WTC11 (cell line): ENCODE data around the gene CLBA1. TPM values are rescaled to one million over a fixed set of nuclear protein-coding genes. Genes with fewer than 3 reads are reported as not detected.
A peak's percentile ranks its signal among the peaks of the same experiment; 100 is the strongest.

Source experiments
- ATAC-seq: fragments of 200-7000 bp; cut with Tn5 transposase; 2 replicates; pipeline ENCODE4 v1.10.0; 2021; ENCODE audit warnings: mild to moderate bottlenecking, moderate library complexity
- CTCF ChIA-PET: fragments of 300-600 bp; sonication (Branson Sonifier 250); formaldehyde crosslinking; loops from one replicate; lab custom pipeline; 2021; ENCODE audit warnings: antibody characterized with exemption; lab: Charles Lee
- POLR2A ChIA-PET: fragments of 350-600 bp; sonication (Branson Sonifier 250); formaldehyde crosslinking; loops from one replicate; lab custom pipeline; 2021; ENCODE audit warnings: antibody characterized with exemption; lab: Charles Lee
- DNase-seq: peaks from one replicate; pipeline ENCODE4 v3.0.0; 2021; ENCODE audit warnings: low spot score
- H3K27ac Mint-ChIP-seq: 2 replicates; pipeline ENCODE4 v1.8.0; 2021; ENCODE audit warnings: mixed read lengths
- H3K27me3 Mint-ChIP-seq: 2 replicates; pipeline ENCODE4 v1.8.0; 2021; ENCODE audit warnings: low read depth, mild to moderate bottlenecking, moderate library complexity, mixed read lengths
- H3K36me3 Mint-ChIP-seq: 2 replicates; pipeline ENCODE4 v1.8.0; 2021; ENCODE audit warnings: mixed read lengths
- H3K4me1 Mint-ChIP-seq: 2 replicates; pipeline ENCODE4 v1.8.0; 2022; ENCODE audit warnings: mixed read lengths
- H3K4me3 Mint-ChIP-seq: 2 replicates; pipeline ENCODE4 v1.8.0; 2021; ENCODE audit warnings: mild to moderate bottlenecking, moderate library complexity, mixed read lengths
- H3K9me3 Mint-ChIP-seq: 2 replicates; pipeline ENCODE4 v1.8.0; 2021; ENCODE audit warnings: mixed read lengths
- CDX4 ChIP-seq: fragments of 250-450 bp; sonication (Bioruptor Pico); IDR thresholded peaks from 2 replicates; pipeline ENCODE4 v1.9.0; 2021; ENCODE audit warnings: moderate library complexity, mild to moderate bottlenecking, inconsistent platforms, borderline replicate concordance
- ELF4 ChIP-seq: sonication (generic); formaldehyde crosslinking; IDR thresholded peaks from 2 replicates; pipeline ENCODE4 v1.8.1; 2022; ENCODE audit warnings: low read depth, mild to moderate bottlenecking, moderate library complexity, missing genetic modification reagents
- EMX1 ChIP-seq: fragments of 250-450 bp; sonication (Bioruptor Pico); IDR thresholded peaks from 2 replicates; pipeline ENCODE4 v1.8.0; 2021; ENCODE audit warnings: mild to moderate bottlenecking
- ERG ChIP-seq: fragments of 250-450 bp; sonication (Bioruptor Pico); IDR thresholded peaks from 2 replicates; pipeline ENCODE4 v1.8.0; 2021; ENCODE audit warnings: mild to moderate bottlenecking
- ESRRA ChIP-seq: sonication (generic); formaldehyde crosslinking; IDR thresholded peaks from 2 replicates; pipeline ENCODE4 v1.8.1; 2022; ENCODE audit warnings: mild to moderate bottlenecking, missing genetic modification reagents, borderline replicate concordance
- FOXK1 ChIP-seq: sonication (generic); formaldehyde crosslinking; IDR thresholded peaks from 2 replicates; pipeline ENCODE4 v1.8.0; 2022; ENCODE audit warnings: mild to moderate bottlenecking, moderate library complexity, missing genetic modification reagents
- JAZF1 ChIP-seq: fragments of 250-450 bp; sonication (Bioruptor Pico); IDR thresholded peaks from 2 replicates; pipeline ENCODE4 v1.9.0; 2021; ENCODE audit warnings: moderate library complexity, mild to moderate bottlenecking, inconsistent platforms
- MAX ChIP-seq: sonication (generic); formaldehyde crosslinking; IDR thresholded peaks from 2 replicates; pipeline ENCODE4 v1.8.0; 2022; ENCODE audit warnings: mild to moderate bottlenecking, missing genetic modification reagents
- MXD4 ChIP-seq: fragments of 250-450 bp; sonication (Bioruptor Pico); IDR thresholded peaks from 2 replicates; pipeline ENCODE4 v1.8.0; 2021; ENCODE audit warnings: mild to moderate bottlenecking, moderate library complexity, borderline replicate concordance
- SMAD3 ChIP-seq: sonication (generic); formaldehyde crosslinking; IDR thresholded peaks from 2 replicates; pipeline ENCODE4 v1.8.0; 2022; ENCODE audit warnings: missing genetic modification reagents, mild to moderate bottlenecking, borderline replicate concordance
- TEAD4 ChIP-seq: sonication (generic); formaldehyde crosslinking; IDR thresholded peaks from 2 replicates; pipeline ENCODE4 v1.8.0; 2022; ENCODE audit warnings: mild to moderate bottlenecking, missing genetic modification reagents
- ZNF121 ChIP-seq: sonication (generic); formaldehyde crosslinking; IDR thresholded peaks from 2 replicates; pipeline ENCODE4 v1.8.0; 2023; ENCODE audit warnings: missing genetic modification reagents
- ZNF138 ChIP-seq: sonication (generic); formaldehyde crosslinking; conservative IDR thresholded peaks from 2 replicates; pipeline ENCODE4 v1.8.1; 2022; ENCODE audit warnings: mild to moderate bottlenecking, moderate library complexity, missing genetic modification reagents
- ZNF317 ChIP-seq: sonication (generic); formaldehyde crosslinking; IDR thresholded peaks from 2 replicates; pipeline ENCODE4 v1.8.1; 2023; ENCODE audit warnings: low read depth, mild to moderate bottlenecking, moderate library complexity, missing genetic modification reagents, borderline replicate concordance
- ZNF416 ChIP-seq: fragments of 250-450 bp; sonication (Bioruptor Pico); IDR thresholded peaks from 2 replicates; pipeline ENCODE4 v1.9.0; 2021; ENCODE audit warnings: mild to moderate bottlenecking, inconsistent platforms
- ZNF423 ChIP-seq: fragments of 250-450 bp; sonication (Bioruptor Pico); IDR thresholded peaks from 2 replicates; pipeline ENCODE4 v2.1.2; 2022; ENCODE audit warnings: mild to moderate bottlenecking, moderate library complexity
- total RNA-seq: library from RNA; stranded (reverse); gene quantifications from 3 replicates; pipeline ENCODE4 v1.2.3, GENCODE V29; 2021
- TF ChIP-seq, protein P1 (sequence below): sonication (generic); formaldehyde crosslinking; IDR thresholded peaks from 2 replicates; pipeline ENCODE4 v1.8.1; 2023; ENCODE audit warnings: mild to moderate bottlenecking, missing genetic modification reagents
- TF ChIP-seq, protein P2 (sequence below): sonication (generic); formaldehyde crosslinking; IDR thresholded peaks from 2 replicates; pipeline ENCODE4 v1.8.0; 2023; ENCODE audit warnings: missing genetic modification reagents
- TF ChIP-seq, protein P3 (sequence below): sonication (generic); formaldehyde crosslinking; IDR thresholded peaks from 2 replicates; pipeline ENCODE4 v1.8.1; 2022; ENCODE audit warnings: low read depth, missing genetic modification reagents, borderline replicate concordance

The CLBA1 gene
- total RNA-seq, 1 experiment from 2014 or later = 3.8 TPM

GRCh38 chr14:104976198-104977007 is 9.2 kb upstream of the CLBA1 start (continued):
- TF ChIP-seq ELF4 = no peak
- TF ChIP-seq EMX1 (CRISPR knock-in tag) = no peak
- TF ChIP-seq TEAD4 (CRISPR knock-in tag) = no peak
- TF ChIP-seq CDX4 (CRISPR knock-in tag) = no peak
- TF ChIP-seq ZNF317 (CRISPR knock-in tag) = no peak
- TF ChIP-seq ZNF416 (CRISPR knock-in tag) = 0 out of 2 replicates have a peak, but pooled peaks have one; percentile 12
- TF ChIP-seq ZNF423 (CRISPR knock-in tag) = peak; percentile 83; the same call in 1 of the 2 replicates
- TF ChIP-seq, protein P1, sequence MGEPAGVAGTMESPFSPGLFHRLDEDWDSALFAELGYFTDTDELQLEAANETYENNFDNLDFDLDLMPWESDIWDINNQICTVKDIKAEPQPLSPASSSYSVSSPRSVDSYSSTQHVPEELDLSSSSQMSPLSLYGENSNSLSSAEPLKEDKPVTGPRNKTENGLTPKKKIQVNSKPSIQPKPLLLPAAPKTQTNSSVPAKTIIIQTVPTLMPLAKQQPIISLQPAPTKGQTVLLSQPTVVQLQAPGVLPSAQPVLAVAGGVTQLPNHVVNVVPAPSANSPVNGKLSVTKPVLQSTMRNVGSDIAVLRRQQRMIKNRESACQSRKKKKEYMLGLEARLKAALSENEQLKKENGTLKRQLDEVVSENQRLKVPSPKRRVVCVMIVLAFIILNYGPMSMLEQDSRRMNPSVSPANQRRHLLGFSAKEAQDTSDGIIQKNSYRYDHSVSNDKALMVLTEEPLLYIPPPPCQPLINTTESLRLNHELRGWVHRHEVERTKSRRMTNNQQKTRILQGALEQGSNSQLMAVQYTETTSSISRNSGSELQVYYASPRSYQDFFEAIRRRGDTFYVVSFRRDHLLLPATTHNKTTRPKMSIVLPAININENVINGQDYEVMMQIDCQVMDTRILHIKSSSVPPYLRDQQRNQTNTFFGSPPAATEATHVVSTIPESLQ = no peak
- TF ChIP-seq ERG (CRISPR knock-in tag) = no peak
- no peak for TF ChIP-seq ESRRA (CRISPR knock-in tag)
- no peak for TF ChIP-seq JAZF1 (CRISPR knock-in tag)
- 0 out of 2 replicates have a peak, but pooled peaks have one; percentile 25 for TF ChIP-seq FOXK1 (CRISPR knock-in tag)
- TF ChIP-seq MXD4 (CRISPR knock-in tag) = no peak
- no peak for TF ChIP-seq ZNF121 (CRISPR knock-in tag)

DNA sequence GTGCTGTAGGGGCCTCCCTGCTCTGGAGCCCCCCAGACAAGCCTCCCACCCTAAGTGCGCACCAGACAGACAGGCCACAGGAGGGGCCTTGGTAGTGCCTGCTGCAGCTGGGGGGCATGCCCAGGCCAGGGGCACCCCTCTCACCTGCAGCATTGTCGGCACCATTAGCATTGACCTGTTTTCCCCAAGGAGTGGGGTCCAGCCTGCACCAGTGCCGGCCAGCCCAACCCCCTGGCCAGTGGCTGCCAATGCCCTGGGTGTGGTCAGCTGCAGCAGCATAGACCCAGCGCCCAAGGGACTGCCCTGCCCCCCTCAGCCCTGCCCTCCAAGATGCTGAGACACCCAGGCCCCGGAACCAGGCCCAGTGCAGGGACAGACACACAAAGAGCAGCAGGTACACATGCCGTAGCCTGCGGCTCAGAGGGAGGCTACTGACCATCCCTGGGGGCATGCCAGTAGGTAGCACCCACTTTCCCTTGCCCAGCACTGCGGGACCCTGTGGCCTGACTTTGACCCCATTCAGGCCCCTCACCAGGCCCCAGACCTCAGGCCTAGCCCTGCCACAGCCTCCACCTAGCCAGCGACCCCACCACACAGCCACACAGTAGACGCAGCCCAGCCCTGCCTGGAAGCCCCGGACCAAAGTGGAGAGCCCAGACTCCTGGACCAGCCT is 8.4 kb upstream of the CLBA1 start:
- ChIA-PET CTCF (interaction anchor here (5.0 kb wide), 1 partner anchor 69 kb away, joined by 56 read pairs; no protein-coding TSS in a partner anchor), POLR2A (no interaction called here)
- no peaks in the 10 kb centered on the region for H3K9me3 Mint-ChIP-seq
- no peak for DNase-seq
- peak overlapping the region; percentile 84 for H3K4me3 Mint-ChIP-seq
- no peaks in the 10 kb centered on the region for H3K36me3 Mint-ChIP-seq
- ATAC-seq = no peak
- TF ChIP-seq ZNF138 (CRISPR knock-in tag) (no peak), MAX (CRISPR knock-in tag) (no peak), FOXK1 (CRISPR knock-in tag) (no peak), SMAD3 (CRISPR knock-in tag) (no peak)
- TF ChIP-seq, protein P2, sequence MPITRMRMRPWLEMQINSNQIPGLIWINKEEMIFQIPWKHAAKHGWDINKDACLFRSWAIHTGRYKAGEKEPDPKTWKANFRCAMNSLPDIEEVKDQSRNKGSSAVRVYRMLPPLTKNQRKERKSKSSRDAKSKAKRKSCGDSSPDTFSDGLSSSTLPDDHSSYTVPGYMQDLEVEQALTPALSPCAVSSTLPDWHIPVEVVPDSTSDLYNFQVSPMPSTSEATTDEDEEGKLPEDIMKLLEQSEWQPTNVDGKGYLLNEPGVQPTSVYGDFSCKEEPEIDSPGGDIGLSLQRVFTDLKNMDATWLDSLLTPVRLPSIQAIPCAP (CRISPR knock-in tag) = no peak
- TF ChIP-seq, protein P3, sequence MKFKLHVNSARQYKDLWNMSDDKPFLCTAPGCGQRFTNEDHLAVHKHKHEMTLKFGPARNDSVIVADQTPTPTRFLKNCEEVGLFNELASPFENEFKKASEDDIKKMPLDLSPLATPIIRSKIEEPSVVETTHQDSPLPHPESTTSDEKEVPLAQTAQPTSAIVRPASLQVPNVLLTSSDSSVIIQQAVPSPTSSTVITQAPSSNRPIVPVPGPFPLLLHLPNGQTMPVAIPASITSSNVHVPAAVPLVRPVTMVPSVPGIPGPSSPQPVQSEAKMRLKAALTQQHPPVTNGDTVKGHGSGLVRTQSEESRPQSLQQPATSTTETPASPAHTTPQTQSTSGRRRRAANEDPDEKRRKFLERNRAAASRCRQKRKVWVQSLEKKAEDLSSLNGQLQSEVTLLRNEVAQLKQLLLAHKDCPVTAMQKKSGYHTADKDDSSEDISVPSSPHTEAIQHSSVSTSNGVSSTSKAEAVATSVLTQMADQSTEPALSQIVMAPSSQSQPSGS (CRISPR knock-in tag) = no peak
- peaks cover 44% of the 10 kb centered on the region for H3K27me3 Mint-ChIP-seq
- peaks cover 11% of the 10 kb centered on the region; the same call in 1 of the 2 replicates for H3K4me1 Mint-ChIP-seq
- no peak overlapping the region for H3K27ac Mint-ChIP-seq
